ENCODE measurements around the gene ZNF443.
"Not testable (repeated sequence)": the region's sequence is repeated elsewhere in the genome, so short reads cannot be mapped to it uniquely, and the experiment has no call there.

The ZNF443 gene

GRCh38 chr19:12411893-12412292, 28.9 kb downstream of the ZNF443 start:
- DNase-seq = no peak

- peak; percentile 84 for DNase-seq
Measured at GRCh38 chr19:12400633-12401502, 40.0 kb downstream of the ZNF443 start, which contains the start of gene ZNF799. Gene ZNF799, minus strand, starts transcription at chr19:12401271. Its CDS starts 201 bp downstream, at chr19:12401070.

GRCh38 chr19:12399901-12400632, 40.8 kb downstream of the ZNF443 start:
- DNase-seq = not testable (repeated sequence)

- not testable (repeated sequence) for DNase-seq
Measured at GRCh38 chr19:12391148-12391547, 49.7 kb downstream of the ZNF443 start.

GRCh38 chr19:12386365-12386764, 54.5 kb downstream of the ZNF443 start:
- DNase-seq = not testable (repeated sequence)

- DNase-seq = no peak
Measured at GRCh38 chr19:12380444-12380737, 60.4 kb downstream of the ZNF443 start.

- no peak for DNase-seq
Measured at GRCh38 chr19:12379732-12380443, 60.9 kb downstream of the ZNF443 start.
